CD4-positive, CD25-positive, alpha-beta regulatory T cell (primary cell): ENCODE data around the gene PRKAR1B. TPM values are rescaled to one million over a fixed set of nuclear protein-coding genes. Genes with fewer than 3 reads are reported as not detected.

Source experiments
- ATAC-seq, 2 donors: fragments of 150-1000 bp; cut with Tn5 transposase; one replicate each; pipeline ENCODE4 v1.10.0; 2021; ENCODE audit warnings: low read depth in 2 of 2, moderate number of reproducible peaks in 2 of 2, moderate library complexity in 1 of 2
- DNase-seq, 3 donors: peaks; one replicate each; pipeline versions ENCODE4 v3.0.0 to v3.0.0-alpha.2; 2012 to 2022; ENCODE audit warnings: mixed read lengths in 1 of 3
- H3K27ac ChIP-seq: one replicate; pipeline ENCODE4 v1.7.0; 2013; ENCODE audit warnings: mild to moderate bottlenecking, low read length; ENCODE audit not compliant: insufficient read depth, poor library complexity, severe bottlenecking
- H3K27me3 ChIP-seq: one replicate; pipeline ENCODE4 v1.7.0; 2013; ENCODE audit warnings: low read length; ENCODE audit not compliant: control insufficient read depth, insufficient read depth
- H3K36me3 ChIP-seq: one replicate; pipeline ENCODE4 v1.7.0; 2013; ENCODE audit warnings: mild to moderate bottlenecking, low read length, moderate library complexity; ENCODE audit not compliant: control insufficient read depth, insufficient read depth
- H3K4me1 ChIP-seq: 2 replicates; pipeline ENCODE4 v1.7.0; 2013; ENCODE audit warnings: mild to moderate bottlenecking, low read length; ENCODE audit not compliant: insufficient read depth, control insufficient read depth, poor library complexity, severe bottlenecking
- H3K4me3 ChIP-seq: one replicate; pipeline ENCODE4 v1.7.0; 2013; ENCODE audit warnings: low read depth, mild to moderate bottlenecking, low read length, moderate library complexity
- H3K9me3 ChIP-seq, 2 experiments: 1 replicate in 1 of 2; 2 replicates in 1 of 2; pipeline ENCODE4 v1.7.0; 2013; ENCODE audit warnings: low read length in 2 of 2, mild to moderate bottlenecking in 1 of 2, moderate library complexity in 1 of 2; ENCODE audit not compliant: control insufficient read depth in 2 of 2
- H3K27ac Mint-ChIP-seq, 3 donors: one replicate each; pipeline ENCODE4 v1.8.0; 2020 to 2022; ENCODE audit warnings: mild to moderate bottlenecking in 3 of 3, mixed read lengths in 3 of 3, moderate library complexity in 2 of 3
- H3K27me3 Mint-ChIP-seq: one replicate; pipeline ENCODE4 v1.8.0; 2022; ENCODE audit warnings: mild to moderate bottlenecking, mixed read lengths
- H3K36me3 Mint-ChIP-seq: one replicate; pipeline ENCODE4 v1.8.0; 2020; ENCODE audit warnings: mixed read lengths
- H3K4me1 Mint-ChIP-seq, 4 donors: one replicate each; pipeline ENCODE4 v1.8.0; 2020 to 2022; ENCODE audit warnings: mixed read lengths in 4 of 4, mild to moderate bottlenecking in 1 of 4
- H3K4me3 Mint-ChIP-seq, 4 donors: one replicate each; pipeline ENCODE4 v1.8.0; 2020 to 2022; ENCODE audit warnings: mild to moderate bottlenecking in 4 of 4, mixed read lengths in 4 of 4, moderate library complexity in 3 of 4
- H3K9me3 Mint-ChIP-seq, 7 donors: one replicate each; pipeline ENCODE4 v1.8.0; 2020 to 2022; ENCODE audit warnings: mixed read lengths in 7 of 7, mild to moderate bottlenecking in 3 of 7, moderate library complexity in 2 of 7
- polyA plus RNA-seq, 4 donors: library from polyadenylated mRNA; unstranded; fragments of 300-500 nt; fragmentation: Illumina TruSeq; gene quantifications; one replicate each; pipeline ENCODE4 v1.2.3, GENCODE V29; 2021
- total RNA-seq: library from RNA; stranded (reverse); gene quantifications from one replicate; pipeline ENCODE4 v1.2.3, GENCODE V29; 2022

PRKAR1B gene
- total and polyA plus RNA-seq, 5 donors from 2014 or later = 4.9 to 12.5 (median 6.8) TPM

DNA sequence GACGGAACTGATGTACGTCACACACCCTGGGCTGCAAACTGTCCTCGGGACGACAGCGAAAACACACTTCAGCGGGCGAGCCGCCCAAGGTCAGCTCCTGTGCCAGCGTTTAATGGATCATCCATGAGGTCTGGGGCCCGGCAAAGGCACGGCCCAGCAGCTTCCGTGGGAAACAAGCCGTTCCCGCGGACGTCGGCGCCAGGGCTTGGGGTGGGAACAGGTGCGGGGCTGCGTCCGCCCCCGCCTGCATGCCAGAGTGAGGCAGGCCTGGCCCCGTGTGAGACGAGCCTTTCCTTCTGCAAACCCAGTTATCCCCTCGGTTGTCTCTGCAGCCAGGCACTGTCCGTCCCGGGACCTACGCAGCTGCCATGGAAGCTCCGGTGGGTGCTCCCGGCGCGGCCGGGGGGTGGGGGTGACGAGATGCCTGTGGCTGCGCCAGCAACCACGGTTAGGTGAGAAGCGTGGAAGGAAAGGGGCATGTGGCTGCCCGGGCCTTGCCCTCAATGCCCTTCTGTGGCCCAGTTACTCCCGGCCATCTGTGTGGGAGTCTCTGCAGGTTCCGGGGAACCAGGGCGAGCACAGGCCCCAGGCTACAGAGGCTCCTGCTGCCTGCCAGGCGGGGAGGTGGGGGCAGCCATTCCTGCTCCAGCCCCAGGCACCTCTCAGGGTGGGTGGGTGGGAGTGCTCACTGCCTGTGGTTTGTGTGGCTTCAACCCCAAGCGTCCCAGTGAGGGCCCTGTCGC is 165.3 kb downstream of the PRKAR1B start:
- H3K36me3 ChIP-seq = no peaks in the 10 kb centered on the region
- no peak for DNase-seq
- Mint-ChIP-seq H3K27me3 (no peaks in the 10 kb centered on the region), H3K4me3 (no peak overlapping the region), H3K27ac (no peak overlapping the region), H3K9me3 (peaks cover 0 to 1% (median 0%) of the 10 kb centered on the region in 7 donors), H3K36me3 (peaks cover 5% of the 10 kb centered on the region), H3K4me1 (peaks cover 0 to 2% (median 0%) of the 10 kb centered on the region in 4 donors)
- H3K4me1 ChIP-seq = no peaks in the 10 kb centered on the region
- no peak overlapping the region for H3K4me3 ChIP-seq
- no peak overlapping the region for H3K27ac ChIP-seq
- no peak for ATAC-seq
- H3K27me3 ChIP-seq = no peaks in the 10 kb centered on the region
- no peaks in the 10 kb centered on the region for H3K9me3 ChIP-seq

DNA sequence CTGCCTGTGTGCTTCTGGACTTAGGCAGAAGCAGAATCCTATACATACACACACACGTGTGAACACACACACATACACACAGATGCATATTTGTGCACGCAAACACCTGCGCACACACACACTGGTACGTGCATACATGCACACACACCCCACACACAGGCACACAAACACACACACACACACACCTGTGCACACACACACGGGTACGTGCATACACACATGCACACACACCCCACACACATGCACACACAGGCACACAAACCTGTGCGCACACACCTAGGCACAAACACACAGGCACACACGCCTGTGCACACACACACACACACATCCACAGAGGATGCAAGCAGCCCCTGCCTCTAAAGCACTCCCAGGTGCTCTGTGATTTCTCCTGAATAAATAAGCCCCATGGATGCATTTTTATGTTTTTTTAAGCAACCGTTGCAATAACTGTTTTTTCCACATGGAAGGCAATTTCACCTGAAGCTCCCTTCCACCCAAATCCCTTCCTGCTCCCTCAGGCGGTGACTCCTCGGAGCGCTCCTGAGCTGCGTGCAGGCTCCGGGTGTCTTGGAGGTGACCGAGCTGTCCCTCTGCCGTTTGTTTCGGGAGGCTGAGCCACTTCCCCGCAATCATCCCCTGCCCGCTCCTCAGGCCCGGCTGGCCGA is 166.0 kb downstream of the PRKAR1B start:
- no peaks in the 10 kb centered on the region for H3K4me1 ChIP-seq
- no peak overlapping the region for H3K4me3 ChIP-seq
- ATAC-seq (no peak), DNase-seq (no peak)
- H3K4me1 Mint-ChIP-seq = peaks cover 0 to 2% (median 0%) of the 10 kb centered on the region in 4 donors
- peak overlapping the region in 1 of 3 donors; percentile 42 for H3K27ac Mint-ChIP-seq
- no peaks in the 10 kb centered on the region for H3K9me3 ChIP-seq
- no peaks in the 10 kb centered on the region for H3K36me3 ChIP-seq
- peaks cover 0 to 1% (median 0%) of the 10 kb centered on the region in 7 donors for H3K9me3 Mint-ChIP-seq
- H3K27ac ChIP-seq = no peak overlapping the region
- H3K27me3 ChIP-seq = no peaks in the 10 kb centered on the region
- peaks cover 5% of the 10 kb centered on the region for H3K36me3 Mint-ChIP-seq
- H3K4me3 Mint-ChIP-seq = no peak overlapping the region
- H3K27me3 Mint-ChIP-seq = no peaks in the 10 kb centered on the region

DNA sequence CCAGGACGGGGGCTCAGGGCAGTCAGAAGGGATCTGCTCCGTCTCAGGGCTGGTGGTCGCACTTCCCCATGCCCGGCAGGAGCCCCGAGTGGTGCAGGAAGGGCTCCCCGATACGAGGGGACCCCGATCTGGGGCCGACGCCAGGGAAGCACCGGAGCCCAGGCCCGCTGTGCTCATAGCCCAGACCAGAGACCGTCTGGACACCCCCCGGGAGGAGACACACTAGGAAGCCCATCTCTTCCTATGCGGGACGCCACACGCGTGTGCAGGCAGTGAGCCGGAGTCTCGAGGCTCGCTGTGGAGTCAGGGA is 167.7 kb downstream of the PRKAR1B start:
- no peak for ATAC-seq
- H3K4me1 Mint-ChIP-seq = peaks cover 0 to 2% (median 0%) of the 10 kb centered on the region in 4 donors
- H3K27ac Mint-ChIP-seq = no peak overlapping the region
- peaks cover 0 to 1% (median 0%) of the 10 kb centered on the region in 7 donors for H3K9me3 Mint-ChIP-seq
- no peak for DNase-seq
- H3K36me3 ChIP-seq = no peaks in the 10 kb centered on the region
- H3K4me1 ChIP-seq = no peaks in the 10 kb centered on the region
- no peaks in the 10 kb centered on the region for H3K27me3 ChIP-seq
- no peak overlapping the region for H3K27ac ChIP-seq
- peaks cover 5% of the 10 kb centered on the region for H3K36me3 Mint-ChIP-seq
- H3K27me3 Mint-ChIP-seq = no peaks in the 10 kb centered on the region
- no peak overlapping the region for H3K4me3 ChIP-seq
- no peaks in the 10 kb centered on the region for H3K9me3 ChIP-seq
- H3K4me3 Mint-ChIP-seq = no peak overlapping the region

DNA sequence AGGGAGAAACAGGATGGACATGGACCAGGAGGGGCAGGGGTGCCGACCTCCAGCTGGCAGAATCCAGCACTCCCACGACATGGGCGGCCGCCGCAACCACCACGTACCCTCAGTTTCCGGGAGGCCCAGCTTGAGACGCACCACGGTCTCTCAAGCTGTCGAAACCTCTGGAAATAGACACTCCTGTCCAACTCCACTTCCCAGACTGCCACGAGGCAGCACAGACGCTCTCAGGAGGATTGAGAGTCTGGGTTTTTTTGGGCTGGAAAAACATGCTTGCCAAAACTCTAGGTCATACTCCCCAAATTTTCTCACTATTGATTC is 169.6 kb downstream of the PRKAR1B start:
- Mint-ChIP-seq H3K4me1 (no peaks in the 10 kb centered on the region), H3K36me3 (peaks cover 5% of the 10 kb centered on the region), H3K27me3 (no peaks in the 10 kb centered on the region), H3K9me3 (peaks cover 0 to 1% (median 0%) of the 10 kb centered on the region in 7 donors), H3K4me3 (no peak overlapping the region), H3K27ac (no peak overlapping the region)
- H3K36me3 ChIP-seq = no peaks in the 10 kb centered on the region
- no peak overlapping the region for H3K4me3 ChIP-seq
- H3K4me1 ChIP-seq = no peaks in the 10 kb centered on the region
- DNase-seq (no peak), ATAC-seq (no peak)
- H3K9me3 ChIP-seq = no peaks in the 10 kb centered on the region
- no peaks in the 10 kb centered on the region for H3K27me3 ChIP-seq
- H3K27ac ChIP-seq = no peak overlapping the region

DNA sequence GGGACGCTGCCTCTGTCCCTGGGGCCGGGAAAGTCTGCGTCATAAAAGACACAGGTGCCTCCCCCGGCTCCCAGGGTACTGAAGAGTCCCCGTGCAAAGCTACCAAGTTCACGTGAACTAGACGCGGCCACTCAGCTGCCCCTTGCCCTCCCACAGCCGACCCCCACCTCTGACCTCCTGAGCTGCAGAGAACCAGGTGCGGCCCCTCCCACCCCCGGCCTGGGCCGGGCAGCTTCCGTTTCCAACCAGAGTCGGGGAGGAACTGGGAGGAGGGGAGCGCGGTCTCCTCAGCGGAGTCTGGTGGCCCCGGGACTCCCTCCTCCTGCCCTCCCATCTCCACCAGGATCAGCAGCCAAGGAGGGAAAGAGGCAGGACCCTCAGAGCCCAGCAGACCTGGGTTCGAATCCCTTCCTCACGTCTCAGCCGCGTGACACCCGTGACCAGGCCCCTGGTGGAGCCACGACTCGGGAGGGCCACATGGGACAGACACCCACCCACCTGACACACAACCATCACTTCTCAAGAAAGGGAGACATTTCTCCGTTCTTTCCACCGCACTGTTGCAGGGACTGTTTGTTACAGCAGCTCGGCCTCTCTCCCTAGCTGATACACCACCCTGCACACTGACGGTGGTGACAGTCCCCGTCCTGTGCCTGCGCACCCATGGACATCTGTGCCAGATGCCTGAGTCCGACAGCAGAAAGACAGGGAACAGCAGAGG is 170.1 kb downstream of the PRKAR1B start:
- Mint-ChIP-seq H3K27ac (no peak overlapping the region), H3K27me3 (no peaks in the 10 kb centered on the region), H3K36me3 (peaks cover 5% of the 10 kb centered on the region), H3K9me3 (peaks cover 0 to 1% (median 0%) of the 10 kb centered on the region in 7 donors), H3K4me3 (no peak overlapping the region), H3K4me1 (no peaks in the 10 kb centered on the region)
- Histone ChIP-seq H3K27ac (no peak overlapping the region), H3K4me1 (no peaks in the 10 kb centered on the region), H3K36me3 (no peaks in the 10 kb centered on the region), H3K27me3 (no peaks in the 10 kb centered on the region), H3K9me3 (no peaks in the 10 kb centered on the region), H3K4me3 (no peak overlapping the region)
- ATAC-seq = no peak
- DNase-seq = no peak

DNA sequence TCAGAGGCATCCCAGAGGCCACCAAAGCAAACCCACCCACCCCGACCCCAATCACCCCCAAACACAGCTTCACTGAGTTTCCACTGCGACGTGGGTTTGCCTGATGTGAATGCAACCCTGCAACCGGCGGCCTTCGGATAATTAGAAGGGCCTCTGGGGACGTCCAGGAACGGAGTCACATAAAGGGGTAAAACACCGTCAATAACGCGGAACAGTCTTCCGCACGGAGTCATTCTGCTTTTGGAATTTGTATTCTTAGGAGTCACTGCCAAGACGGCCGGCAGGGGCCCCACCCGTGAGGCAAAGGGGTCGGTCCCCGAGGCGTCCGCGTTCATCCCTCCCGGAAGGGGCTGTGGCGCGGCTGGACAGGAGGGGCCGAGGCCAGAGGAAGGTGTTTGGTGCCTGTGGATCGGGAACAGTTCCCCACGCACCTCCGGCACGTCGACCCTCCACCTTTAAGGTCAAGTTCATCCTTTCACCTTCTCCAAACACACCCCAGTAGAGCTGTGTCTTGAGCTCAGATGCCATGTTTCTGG is 170.7 kb downstream of the PRKAR1B start:
- no peaks in the 10 kb centered on the region for H3K4me1 Mint-ChIP-seq
- Histone ChIP-seq H3K36me3 (no peaks in the 10 kb centered on the region), H3K9me3 (no peaks in the 10 kb centered on the region), H3K27ac (no peak overlapping the region), H3K27me3 (no peaks in the 10 kb centered on the region), H3K4me1 (no peaks in the 10 kb centered on the region), H3K4me3 (no peak overlapping the region)
- H3K4me3 Mint-ChIP-seq = no peak overlapping the region
- peaks cover 0 to 1% (median 0%) of the 10 kb centered on the region in 7 donors for H3K9me3 Mint-ChIP-seq
- no peak overlapping the region for H3K27ac Mint-ChIP-seq
- peaks cover 5% of the 10 kb centered on the region for H3K36me3 Mint-ChIP-seq
- no peak for ATAC-seq
- DNase-seq = no peak
- no peaks in the 10 kb centered on the region for H3K27me3 Mint-ChIP-seq

DNA sequence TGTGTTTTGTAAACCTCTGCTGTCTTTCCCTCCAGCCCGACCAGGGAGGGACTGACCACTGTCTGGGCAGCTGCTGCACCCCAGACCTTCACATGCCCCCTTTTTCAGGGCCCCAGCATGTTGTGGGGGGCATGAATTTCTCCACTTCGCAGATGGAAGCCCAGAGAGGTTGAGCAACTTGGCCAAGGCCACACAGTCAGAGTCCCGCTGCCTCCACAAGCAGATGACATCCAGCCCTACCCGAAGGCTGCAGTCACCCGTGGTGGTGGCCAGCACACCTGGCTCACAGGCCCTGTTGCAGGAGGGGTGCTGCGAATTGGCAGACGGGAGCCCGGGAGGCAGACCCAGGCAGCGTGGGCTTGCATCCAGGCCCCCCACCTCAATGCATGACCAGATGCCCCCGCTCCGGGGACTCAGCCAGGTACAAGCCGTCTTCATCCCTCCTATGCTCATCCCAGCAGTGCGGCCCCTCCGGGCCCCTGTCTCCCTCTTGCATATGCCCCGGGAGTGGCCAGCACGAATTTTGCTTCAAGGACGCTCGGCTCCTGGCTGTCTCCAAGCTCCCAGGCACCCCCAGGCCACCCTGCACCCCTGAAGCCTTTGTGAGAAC is 171.4 kb downstream of the PRKAR1B start:
- DNase-seq (no peak), ATAC-seq (no peak)
- H3K4me3 Mint-ChIP-seq = no peak overlapping the region
- no peaks in the 10 kb centered on the region for H3K9me3 Mint-ChIP-seq
- Histone ChIP-seq H3K36me3 (no peaks in the 10 kb centered on the region), H3K4me3 (no peak overlapping the region), H3K27me3 (no peaks in the 10 kb centered on the region), H3K4me1 (no peaks in the 10 kb centered on the region), H3K27ac (no peak overlapping the region), H3K9me3 (no peaks in the 10 kb centered on the region)
- peaks cover under 1% of the 10 kb centered on the region for H3K36me3 Mint-ChIP-seq
- no peak overlapping the region for H3K27ac Mint-ChIP-seq
- H3K27me3 Mint-ChIP-seq = no peaks in the 10 kb centered on the region
- no peaks in the 10 kb centered on the region for H3K4me1 Mint-ChIP-seq
